ENCODE results near the gene SIRPD. TPM values are rescaled to one million over a fixed set of nuclear protein-coding genes. Genes with fewer than 3 reads are reported as not detected.
A peak's percentile ranks its signal among the peaks of the same experiment; 100 is the strongest.

SIRPD gene
- polyA plus RNA-seq, 4 donors = 0.17 TPM; not detected in 3

DNA sequence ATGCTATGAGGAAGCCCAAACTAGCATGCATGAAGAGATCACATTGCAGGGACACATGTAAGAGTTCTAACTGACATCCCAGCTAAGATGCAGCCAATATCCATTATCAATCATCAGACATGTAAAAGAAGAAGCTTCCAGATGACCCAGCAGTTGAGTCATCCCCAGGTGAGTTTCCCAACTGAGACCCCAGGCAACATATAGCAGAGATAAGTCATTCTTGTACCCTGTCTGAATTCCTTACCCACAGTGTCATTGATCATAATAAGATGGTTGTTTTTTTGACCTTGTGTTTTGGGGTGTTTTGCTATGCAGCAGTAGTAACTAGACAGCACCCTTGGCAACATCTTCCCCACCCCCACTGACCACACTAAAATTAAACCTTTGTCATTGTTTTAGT lies 18.9 kb downstream of the SIRPD start:
- no peak for DNase-seq (ENCODE audit: low read depth in 4 of 4, low spot score in 2 of 4)

DNA sequence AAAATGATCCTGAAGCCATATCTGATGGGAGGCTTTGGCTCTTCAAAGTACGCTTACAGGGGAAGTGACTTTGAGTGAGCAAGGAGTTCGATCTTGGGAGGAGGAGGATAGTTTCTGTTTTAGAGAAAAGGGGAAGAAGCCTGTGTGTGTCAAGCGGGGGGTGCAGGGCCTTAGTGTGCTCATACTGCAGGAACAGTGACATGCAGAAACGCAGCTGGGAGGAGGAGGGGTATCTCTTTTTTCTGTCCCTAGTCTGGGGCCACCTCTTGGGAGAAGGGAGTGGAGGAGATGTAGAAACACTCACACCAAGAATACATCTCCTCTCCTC lies 19.8 kb downstream of the SIRPD start:
- no peak for DNase-seq (ENCODE audit: low read depth in 4 of 4, low spot score in 2 of 4)

DNA sequence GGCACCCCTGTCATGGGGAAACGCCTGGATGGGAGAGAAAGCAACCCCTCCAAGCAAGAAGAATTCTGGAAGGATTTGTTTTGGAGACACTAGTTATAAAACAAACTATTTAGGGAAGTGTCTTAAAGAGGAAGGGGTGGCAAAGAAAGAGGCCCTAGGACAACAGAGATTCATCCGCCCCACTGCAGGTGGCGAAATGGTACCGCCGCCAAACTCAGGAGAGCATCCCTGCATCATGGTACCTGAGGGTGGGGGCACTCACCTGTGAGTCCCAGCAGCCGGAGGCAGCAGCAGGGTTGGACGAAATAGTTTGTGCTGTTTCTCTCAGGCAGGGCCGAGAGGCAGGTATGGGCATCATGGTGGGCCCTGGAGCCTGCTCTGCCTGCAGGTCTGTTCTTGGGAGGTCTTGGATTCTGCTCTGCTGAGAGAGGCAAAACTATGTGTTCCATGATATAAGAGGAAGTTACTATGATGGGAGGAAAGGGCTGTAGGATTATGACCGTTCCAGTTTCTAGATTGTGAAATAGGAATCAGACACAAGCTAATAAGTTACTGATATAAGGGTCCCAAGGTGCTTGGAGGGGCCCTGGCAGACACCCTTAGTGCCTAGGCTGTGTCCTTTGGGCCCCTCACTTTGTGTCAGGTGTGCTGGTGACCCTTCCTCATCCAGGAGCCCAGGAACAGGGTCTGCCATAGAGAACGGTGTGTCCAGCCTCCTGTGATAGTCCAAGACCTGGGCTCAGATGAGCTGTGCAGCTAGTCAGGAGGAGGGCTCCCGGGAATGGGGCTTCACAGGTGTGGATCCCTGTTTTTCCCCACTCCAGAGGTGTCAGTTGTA lies 20.4 kb downstream of the SIRPD start:
- DNase-seq (ENCODE audit: low read depth in 4 of 4, low spot score in 2 of 4) = no peak

DNA sequence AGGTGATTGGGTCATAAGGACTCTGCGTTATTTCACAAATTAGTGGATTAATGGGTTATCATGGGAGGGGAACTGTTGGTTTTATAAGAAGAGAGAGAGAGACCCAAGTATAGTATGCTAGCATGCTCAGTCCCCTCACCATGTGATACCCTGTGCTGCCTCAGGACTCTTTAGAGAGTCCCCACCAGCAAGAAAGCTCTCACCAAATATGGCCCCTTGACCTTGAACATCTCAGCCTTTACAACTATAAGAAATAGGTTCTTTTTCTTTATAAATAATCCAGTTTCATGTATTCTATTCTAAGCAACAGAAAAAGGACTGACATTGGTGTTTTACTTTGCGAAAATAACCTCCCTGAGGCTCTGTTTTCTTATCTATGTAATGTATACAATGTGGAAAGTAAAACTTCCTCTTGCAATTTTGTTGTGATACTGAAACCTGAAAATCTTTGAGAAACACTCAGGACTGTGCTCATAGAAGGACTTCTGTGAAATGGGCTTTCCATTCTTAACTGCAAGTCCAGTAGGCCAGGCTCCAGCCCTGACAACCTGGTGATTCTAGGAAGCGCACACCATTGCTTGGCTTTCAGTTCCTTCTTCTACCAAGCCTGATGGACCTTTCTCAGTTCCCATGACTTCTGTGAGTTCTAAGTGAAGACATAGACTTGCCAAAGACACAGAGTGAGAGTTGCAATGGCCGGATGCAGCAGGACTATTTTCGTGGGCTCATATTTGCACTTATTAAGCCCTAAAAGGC lies 21.9 kb downstream of the SIRPD start:
- no peak for DNase-seq (ENCODE audit: low read depth in 4 of 4, low spot score in 2 of 4)

DNA sequence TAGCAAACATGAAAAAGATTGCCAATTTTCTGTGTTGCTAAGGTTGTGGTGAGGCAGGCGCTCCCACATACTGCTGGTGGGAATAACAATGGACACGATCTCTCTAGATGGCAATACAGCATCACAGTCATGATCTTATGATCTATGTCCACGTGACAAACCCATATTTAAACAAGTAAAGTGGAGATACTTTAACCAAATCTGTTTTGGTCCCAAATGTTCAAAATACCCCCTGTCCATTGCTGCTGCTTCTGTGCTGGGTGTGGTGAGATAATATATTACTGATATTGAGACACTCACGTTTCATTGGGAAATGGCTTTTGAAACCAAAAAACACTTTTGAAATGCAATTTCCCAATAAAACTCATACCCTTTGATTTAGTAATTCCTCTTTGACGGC lies 23.0 kb downstream of the SIRPD start:
- DNase-seq (ENCODE audit: low read depth in 4 of 4, low spot score in 2 of 4) = no peak

DNA sequence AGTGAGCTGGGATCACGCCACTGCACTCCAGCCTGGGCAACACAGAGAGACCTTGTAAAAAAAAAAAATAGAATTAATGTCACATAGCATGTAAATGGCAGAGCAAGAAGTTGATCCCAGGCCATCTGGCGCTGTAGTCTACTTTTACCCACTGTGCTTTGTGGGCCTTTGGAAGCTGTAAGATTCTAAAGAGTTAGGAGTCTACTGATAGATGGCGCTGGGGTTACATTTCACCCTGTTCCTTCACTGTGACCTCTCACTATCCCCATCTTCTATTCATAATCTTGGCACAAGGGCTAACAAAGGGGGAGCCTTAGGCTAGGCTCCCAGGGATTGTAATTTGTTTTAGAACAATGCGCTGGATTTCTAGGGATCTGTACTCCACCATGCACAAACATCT lies 24.4 kb downstream of the SIRPD start:
- DNase-seq (ENCODE audit: low read depth in 4 of 4, low spot score in 2 of 4) = no peak

DNA sequence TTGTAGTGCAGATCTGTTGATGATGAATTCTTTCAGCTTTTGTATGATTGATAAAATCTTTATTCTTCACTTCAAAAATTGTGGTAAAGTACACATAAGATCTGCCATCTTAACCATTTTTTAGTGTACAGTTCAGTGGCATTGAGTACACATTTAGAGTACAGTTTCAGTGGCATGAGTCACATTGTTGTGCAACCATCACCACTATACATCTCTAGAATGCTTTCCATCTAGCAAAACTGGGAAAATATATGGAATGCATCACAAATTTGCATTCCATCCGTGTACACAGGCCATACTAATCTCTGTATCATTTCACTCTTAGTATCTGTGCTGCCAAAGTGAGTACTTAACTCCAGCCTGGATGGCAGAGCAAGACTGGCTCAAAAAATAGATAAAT lies 28.7 kb downstream of the SIRPD start:
- DNase-seq (ENCODE audit: low read depth in 4 of 4, low spot score in 2 of 4) = no peak

DNA sequence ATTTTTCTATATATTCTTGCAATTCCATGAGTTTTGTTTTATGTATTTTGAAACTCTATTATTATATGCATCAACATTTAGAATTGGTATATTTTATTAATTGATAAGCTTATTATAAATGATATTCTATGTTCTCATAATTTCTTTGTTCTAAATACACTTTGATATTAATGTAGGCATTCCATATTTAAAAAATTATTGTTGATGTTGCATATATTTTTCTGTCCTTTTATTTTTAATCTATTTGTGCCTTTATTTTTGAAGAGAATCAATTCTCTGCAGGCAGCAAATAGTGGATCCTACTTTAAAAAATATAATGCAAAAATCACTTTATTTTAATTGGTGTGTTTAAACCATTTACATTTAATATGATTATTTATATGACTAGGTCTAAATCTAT lies 29.6 kb downstream of the SIRPD start:
- no peak for DNase-seq (ENCODE audit: low read depth in 4 of 4, low spot score in 2 of 4)

DNA sequence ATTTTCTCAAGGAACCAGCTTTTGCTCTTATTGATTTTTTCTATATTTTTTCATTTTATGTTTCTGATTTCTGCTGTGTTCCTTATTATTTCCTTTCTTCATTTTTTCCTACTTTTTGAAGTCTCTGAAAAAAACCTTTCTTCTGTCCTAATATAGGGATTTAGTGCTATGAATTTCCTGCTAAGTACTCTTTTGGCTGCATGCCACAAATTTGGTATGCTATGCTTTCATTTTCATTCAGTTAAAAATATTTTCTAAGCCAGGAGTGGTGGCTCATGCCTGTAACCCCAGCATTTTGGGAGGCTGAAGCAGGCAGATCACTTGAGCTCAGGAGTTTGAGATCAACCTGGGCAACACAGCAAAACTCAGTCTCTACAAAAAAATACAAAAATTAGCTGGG lies 30.6 kb downstream of the SIRPD start:
- no peak for DNase-seq (ENCODE audit: low read depth in 4 of 4, low spot score in 2 of 4)

DNA sequence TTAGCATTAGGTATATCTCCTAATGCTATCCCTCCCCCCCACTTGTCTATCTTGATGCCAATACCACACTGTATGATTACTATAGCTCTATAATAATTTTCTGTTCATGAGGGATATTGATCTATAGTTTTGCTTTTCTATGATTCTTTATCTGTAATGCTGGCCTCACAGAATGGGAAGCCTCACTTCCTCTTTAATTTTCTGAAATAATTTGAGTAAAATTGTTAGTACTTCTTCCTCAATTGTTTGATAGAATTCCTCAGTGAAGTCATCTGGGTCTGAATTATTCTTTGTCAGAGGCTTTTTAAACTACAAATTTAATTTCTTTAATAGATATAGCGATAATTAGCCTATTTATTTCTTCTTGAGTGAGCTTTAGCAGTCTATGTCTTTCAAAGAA lies 31.2 kb downstream of the SIRPD start:
- no peak for DNase-seq (ENCODE audit: low read depth in 4 of 4, low spot score in 2 of 4)

DNA sequence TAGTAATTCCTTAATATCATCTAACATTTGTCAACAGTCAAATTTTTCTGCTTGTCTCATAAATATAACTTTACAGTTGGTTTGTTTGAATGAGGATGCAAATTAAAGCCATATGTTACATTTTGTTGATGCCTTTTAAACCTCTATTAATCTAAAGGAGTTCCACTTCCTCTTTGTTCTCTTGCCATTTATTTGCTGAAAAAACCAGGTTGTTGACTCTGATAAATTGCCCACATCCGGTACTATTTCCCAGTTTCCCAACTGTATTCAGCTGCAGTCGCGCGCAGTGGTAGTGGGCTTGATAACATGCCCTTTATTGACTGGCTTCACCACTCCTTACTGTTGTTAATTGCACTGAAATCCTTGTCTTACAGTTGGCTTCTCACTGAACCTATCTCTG lies 33.5 kb downstream of the SIRPD start:
- no peak for DNase-seq (ENCODE audit: low read depth in 4 of 4, low spot score in 2 of 4)

DNA sequence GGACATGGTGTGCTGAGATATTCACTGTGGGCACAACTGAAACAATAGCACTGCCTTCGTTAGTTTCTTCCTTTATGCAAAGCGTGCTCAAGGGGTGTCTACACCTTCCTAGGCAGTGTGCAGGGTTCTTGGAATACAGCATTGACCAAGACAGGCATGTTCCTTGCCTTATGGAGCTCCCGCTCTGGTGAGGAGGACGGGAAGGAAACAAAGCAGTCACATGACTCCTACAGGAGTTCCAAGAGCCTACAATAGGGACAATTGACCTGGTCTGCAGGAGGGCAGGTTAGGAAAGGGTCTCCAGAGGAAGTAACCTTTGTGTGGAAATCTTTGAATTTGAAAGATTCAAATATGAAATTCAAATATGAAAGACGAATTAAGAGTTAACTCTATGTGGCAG lies 40.5 kb downstream of the SIRPD start:
- DNase-seq (ENCODE audit: low read depth in 4 of 4, low spot score in 2 of 4) = no peak

DNA sequence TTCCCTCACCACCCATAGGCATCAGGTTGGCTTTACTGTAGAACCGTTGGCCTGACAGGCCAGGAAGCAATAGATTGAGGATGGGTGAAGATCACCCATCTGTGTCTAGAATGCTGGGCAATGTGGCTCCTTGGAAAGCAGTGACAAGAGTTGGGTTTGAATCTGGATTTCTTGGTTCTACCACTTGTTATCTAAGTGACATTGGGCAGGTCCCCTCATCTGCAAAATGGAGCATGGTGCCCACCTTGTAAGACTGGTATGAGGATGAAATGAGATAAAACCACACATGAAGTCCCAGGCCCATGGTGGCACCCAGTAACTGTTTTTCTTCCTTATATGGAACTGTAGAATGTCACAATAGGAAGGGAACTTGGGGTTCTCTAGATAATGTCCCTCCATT lies 43.7 kb downstream of the SIRPD start:
- DNase-seq (ENCODE audit: low read depth in 4 of 4, low spot score in 2 of 4) = no peak

DNA sequence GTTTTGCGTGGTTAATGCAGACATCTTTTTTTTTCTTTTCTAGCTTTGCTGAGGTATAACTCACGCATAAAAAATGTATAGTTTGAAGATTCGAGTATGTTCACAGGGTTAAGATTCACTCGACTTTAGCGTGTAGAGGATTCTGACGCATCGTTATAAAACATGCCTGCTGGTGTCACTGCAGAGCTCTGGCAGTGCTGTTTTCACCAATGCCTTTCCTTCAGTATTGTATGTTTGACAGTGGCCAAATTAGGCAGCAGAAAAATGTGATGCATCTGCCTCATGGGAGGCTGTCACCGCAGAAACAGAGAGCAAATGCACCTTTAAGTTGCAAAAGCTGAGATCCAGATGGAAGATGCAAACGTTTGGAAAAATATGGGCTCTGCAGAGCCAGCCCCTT lies 48.3 kb downstream of the SIRPD start:
- DNase-seq (ENCODE audit: low read depth in 4 of 4, low spot score in 2 of 4) = no peak

DNA sequence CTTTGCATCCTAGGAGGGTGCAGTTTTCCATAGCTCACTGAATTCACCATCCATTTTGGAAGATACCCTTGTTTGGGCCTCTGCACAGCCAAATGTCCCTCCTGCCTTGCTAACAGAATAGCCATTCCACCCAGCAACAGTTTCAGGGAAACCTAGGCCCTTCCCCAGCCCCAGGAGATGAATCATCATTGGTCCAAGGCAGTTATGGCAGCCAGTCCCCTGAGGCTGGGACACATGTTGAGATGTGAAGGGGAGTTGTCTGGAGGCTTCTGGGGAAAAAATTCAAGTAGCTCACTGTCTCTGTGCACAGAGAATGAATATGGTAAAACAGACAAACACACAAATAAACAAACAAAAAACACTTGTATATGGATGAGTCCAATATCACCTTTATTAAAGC lies 48.9 kb downstream of the SIRPD start:
- no peak for DNase-seq (ENCODE audit: low read depth in 4 of 4, low spot score in 2 of 4)

DNA sequence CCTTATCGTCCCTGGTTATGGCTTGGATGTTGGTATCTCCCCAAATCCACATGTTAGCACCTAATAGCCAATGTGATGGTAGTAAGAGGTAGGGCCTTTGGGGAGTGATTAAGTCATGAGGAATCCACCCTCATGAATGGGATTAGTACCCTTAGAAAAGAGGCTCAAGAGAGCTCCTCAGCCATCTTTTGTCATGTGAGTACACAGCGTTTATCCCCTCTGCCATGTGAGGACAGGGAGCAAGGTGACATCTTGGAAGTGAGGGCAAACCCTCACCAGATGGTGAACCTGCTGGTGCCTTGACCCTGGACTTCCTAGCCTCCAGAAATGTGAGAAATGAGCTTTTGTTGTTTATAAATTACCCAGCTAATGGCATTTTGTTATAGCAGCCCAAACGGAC lies 50.2 kb downstream of the SIRPD start:
- DNase-seq (ENCODE audit: low read depth in 4 of 4, low spot score in 2 of 4) = no peak

DNA sequence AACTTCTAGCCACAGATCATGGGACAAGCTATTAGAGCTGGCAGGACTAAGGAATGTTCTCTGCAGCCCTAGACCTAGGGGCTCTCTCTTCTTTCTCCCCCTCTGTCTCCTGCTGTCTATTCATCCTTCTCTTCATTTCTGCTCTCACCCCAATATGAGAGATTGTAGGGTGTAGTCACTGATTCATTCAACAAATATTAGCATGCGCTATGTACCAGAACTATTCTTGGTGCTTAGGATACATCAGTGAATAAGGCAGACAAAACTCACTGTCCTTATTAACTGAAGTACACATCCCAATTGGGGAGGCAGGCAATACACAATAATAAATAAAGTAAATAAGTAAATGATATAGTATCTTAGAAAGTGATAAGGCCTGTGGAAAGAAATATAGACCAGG lies 51.6 kb downstream of the SIRPD start:
- DNase-seq (ENCODE audit: low read depth in 4 of 4, low spot score in 2 of 4) = no peak

DNA sequence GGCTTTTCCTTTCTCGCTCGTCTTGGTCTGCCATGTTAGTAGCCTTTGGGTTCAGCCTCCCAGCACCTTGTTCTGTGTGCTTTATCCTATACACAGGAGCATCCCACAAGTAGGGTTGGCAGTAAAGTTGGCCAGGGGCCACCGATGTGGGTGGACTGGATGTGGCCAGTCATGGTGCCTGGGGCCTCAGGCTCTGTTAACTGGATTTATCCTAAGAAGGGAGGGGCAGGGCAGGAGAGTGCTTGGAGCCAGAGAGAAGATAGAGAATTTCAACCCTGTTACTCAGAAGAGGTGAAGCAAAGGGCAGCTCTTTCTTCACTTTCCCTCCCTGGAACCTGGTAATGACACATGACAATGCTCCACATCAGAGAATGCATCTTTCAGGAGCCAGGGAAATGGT lies 52.1 kb downstream of the SIRPD start:
- no peak for DNase-seq (ENCODE audit: low read depth in 4 of 4, low spot score in 2 of 4)

DNA sequence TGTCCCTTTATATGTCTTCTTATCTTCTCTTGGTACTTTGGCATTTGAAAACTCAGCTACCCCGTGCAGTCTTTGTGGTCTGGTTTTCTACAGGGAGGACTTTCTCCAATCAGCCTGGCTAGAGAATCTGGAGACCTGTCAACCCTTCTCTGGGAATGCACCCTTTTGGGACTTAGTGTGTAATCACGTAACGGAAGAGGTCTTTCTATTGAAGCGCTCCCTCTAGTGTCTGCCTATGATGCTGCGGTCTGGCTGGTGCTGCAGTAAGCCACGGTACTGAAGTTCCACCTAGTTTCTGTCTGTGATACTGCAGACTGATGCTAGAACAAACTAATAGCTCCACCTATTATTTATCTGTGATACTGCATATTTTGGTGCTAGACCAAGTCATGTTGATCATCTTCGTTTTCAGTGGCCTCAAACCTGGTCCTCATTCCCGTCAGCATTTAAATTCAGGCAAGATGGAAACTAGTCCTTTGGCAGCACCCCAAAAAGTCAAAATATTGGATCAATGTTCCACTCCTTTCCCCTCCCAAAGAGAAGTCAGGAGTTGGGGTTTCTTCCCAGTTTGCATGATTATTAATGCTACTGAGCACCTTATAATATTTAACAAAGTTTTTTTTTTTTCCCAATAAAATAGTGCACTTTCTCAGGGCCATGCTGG lies 53.8 kb downstream of the SIRPD start:
- peak; percentile 13 to 68 (median 30) for DNase-seq (ENCODE audit: low read depth in 4 of 4, low spot score in 2 of 4)

DNA sequence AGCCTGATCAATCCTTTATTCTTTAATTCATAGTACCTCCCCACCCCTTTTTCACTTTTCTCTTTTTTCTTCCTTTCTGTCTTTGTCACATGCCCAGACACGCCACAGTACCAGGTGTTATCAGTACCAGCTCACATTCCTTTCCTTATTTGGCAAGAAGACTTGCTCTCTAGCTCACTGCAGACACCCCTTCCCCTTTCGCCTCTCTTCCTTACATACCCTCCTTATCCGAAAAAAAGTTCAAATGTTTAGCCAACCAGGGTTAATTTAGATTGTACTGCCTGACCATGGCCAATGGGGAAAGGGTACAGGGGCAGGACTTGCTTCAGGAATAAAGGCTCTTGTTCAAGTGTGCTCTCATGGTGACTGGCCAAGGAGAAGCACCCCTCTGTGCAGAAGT lies 57.0 kb downstream of the SIRPD start:
- no peak for DNase-seq (ENCODE audit: low read depth in 4 of 4, low spot score in 2 of 4)

DNA sequence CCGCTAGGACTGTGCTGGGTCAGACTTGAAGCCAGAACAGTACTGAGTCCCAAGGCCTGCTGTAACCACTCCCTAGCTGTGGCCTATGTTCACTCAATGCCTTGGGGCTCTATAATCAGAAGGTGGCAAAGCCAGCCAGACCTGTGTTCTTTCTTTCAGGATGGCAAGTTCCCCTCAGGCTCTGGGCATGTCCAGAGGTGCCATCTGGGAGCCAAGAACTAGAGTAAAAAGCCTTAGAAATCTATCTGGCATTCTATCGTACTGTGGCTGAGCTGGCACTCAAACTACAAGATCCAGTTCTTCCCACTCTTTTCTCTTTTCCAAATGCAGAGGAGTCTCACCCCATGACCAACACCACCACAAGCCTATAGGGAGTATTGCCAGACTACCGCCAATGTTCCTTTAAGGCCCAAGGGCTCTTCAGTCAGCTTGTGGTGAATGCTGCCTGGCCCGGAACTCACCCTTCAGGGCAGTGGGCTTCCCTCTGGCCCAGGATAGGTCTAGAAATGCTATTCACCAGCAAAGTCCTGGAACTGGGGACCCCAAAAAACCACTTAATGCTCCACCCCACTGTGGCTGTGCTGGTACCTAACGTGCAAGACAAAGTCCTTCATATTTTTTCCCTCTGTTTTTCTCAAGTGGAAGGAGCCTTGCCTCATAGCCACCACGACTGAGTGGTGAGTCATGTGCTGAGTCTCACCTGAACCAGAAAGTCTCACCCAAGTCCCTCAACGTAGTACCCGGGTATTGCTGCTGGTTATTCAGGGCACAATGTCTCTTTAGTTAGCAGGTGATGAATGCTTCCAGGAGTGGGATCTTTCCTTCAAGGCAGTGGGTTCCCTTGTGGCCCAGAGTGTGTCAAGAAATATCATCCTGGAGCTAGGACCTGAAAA lies 57.7 kb downstream of the SIRPD start:
- no peak for DNase-seq (ENCODE audit: low read depth in 4 of 4, low spot score in 2 of 4)
